Measurements from ENCODE around the gene PYGM. TPM values are rescaled to one million over a fixed set of nuclear protein-coding genes. Genes with fewer than 3 reads are reported as not detected.

PYGM gene
- total and polyA plus RNA-seq, 2 of the 8 experiments (the other 6 are each of a cell fraction or from before 2014, with no cell fraction given): 9.6 to 10.0 TPM

DNA sequence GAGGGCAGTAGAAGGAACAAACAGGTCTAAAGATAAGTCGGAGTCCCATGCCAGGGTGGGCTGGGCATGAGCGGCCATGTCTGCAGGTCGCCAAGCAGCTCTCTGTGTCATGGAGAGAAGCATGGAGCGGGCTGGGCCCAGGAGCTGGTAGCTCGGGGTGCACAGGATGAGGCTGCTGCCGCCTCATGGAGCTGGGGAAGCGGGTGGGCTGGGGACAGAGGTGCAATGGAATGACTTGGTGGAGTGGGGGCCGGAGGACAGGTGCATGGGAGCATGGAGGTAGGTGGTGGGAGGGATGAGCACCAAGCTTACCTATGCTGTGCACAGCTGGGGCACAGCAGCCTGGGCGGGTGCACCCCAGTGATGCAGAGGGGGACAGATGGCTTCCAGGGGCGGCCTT, 40.4 kb downstream of the PYGM start:
- Histone ChIP-seq H2BK5ac (ENCODE audit: low read depth, low read length) (no peak overlapping the region), H3K4me3 (ENCODE audit: extremely low read depth in 1 of 4, insufficient read depth in 2 of 4, low read depth in 3 of 4, low read length in 4 of 4) (no peak overlapping the region), H3K36me3 (ENCODE audit: control insufficient read depth in 2 of 4, insufficient read depth in 4 of 4, low read length in 3 of 4) (no peaks in the 10 kb centered on the region), H3K4me2 (ENCODE audit: insufficient read depth in 1 of 2, low read depth in 2 of 2, low read length in 2 of 2) (no peak overlapping the region), H3K56ac (replicated peaks; ENCODE audit: insufficient read length, low read depth, low read length) (no peak overlapping the region), H2BK12ac (ENCODE audit: low read depth, low read length) (no peak overlapping the region), H3K9ac (replicated peaks in 1 of 4; ENCODE audit: extremely low read depth in 1 of 4, low read depth in 3 of 4, low read length in 3 of 4) (no peak overlapping the region), H2BK20ac (ENCODE audit: low read length) (no peak overlapping the region), H4K5ac (ENCODE audit: insufficient read length, low read depth, low read length) (no peak overlapping the region), H3K79me1 (ENCODE audit: low read depth, low read length) (no peaks in the 10 kb centered on the region), H2BK120ac (replicated peaks; ENCODE audit: low read depth, low read length) (no peak overlapping the region), H4K91ac (replicated peaks; ENCODE audit: insufficient read length, low read length) (no peak overlapping the region), H3K4me1 (replicated peaks in 1 of 4; ENCODE audit: control insufficient read depth in 3 of 4, insufficient read depth in 4 of 4, low read length in 3 of 4) (peaks cover 3 to 19% (median 11%) of the 10 kb centered on the region in 4 experiments; a peak in 6 of 7 replicates), H2AK5ac (ENCODE audit: low read depth, low read length) (no peak overlapping the region), H3K14ac (ENCODE audit: insufficient read length) (no peak overlapping the region), H2AFZ (ENCODE audit: low read length) (no peak overlapping the region), H3K23me2 (ENCODE audit: low read depth, low read length) (peaks cover 8% of the 10 kb centered on the region; the same call in 1 of the 2 replicates), H3K4ac (replicated peaks; ENCODE audit: insufficient read length, low read depth, low read length) (no peak overlapping the region), H4K8ac (ENCODE audit: extremely low read depth, insufficient read depth, low read length) (no peak overlapping the region), H2BK15ac (ENCODE audit: low read length) (no peak overlapping the region), H4K20me1 (replicated peaks in 1 of 2; ENCODE audit: control insufficient read depth in 1 of 2, insufficient read depth in 2 of 2, low read length in 2 of 2) (peaks cover 0 to 4% of the 10 kb centered on the region in 2 experiments), H3K9me3 (ENCODE audit: insufficient read depth in 2 of 2, low read depth in 1 of 2, low read length in 1 of 2) (no peaks in the 10 kb centered on the region), H3K79me2 (ENCODE audit: control insufficient read depth in 1 of 2, insufficient read depth in 2 of 2, low read length in 2 of 2) (no peaks in the 10 kb centered on the region), H3K27me3 (replicated peaks in 1 of 4; ENCODE audit: control insufficient read depth in 3 of 4, extremely low read depth in 1 of 4, insufficient read depth in 3 of 4, low read length in 3 of 4) (peaks cover 7 to 31% (median 23%) of the 10 kb centered on the region in 4 experiments), H3K23ac (ENCODE audit: insufficient read length) (no peak overlapping the region), H3K27ac (ENCODE audit: low read depth, low read length) (no peak overlapping the region), H3K18ac (ENCODE audit: extremely low read depth, low read length) (no peak overlapping the region)
- DNase-seq (ENCODE audit: low read depth in 1 of 2, low spot score in 2 of 2): no peak
- no peak for FAIRE-seq
- CTCF ChIA-PET (ENCODE audit: partially characterized antibody): interaction anchor here (0.7 to 4.7 kb wide), 6 partner anchors 10 to 69 kb away, joined by 3 to 30 read pairs (median 4); partner anchors contain the start of gene RASGRP2
- WGBS, 2 experiments (ENCODE audit: extremely low coverage in 1 of 2, insufficient coverage in 1 of 2, insufficient read length in 1 of 2, insufficient replicate concordance in 2 of 2, low coverage in 1 of 2, low lambda C conversion rate in 2 of 2, missing lambda C conversion rate in 1 of 2): 87% methylated on average over 10 of the region's 10 CpGs; no CpG with 5 or more reads in 1 of the 2 experiments
- POLR2A ChIA-PET (ENCODE audit: partially characterized antibody): interaction anchor here (1.2 to 1.4 kb wide), 2 partner anchors 15 to 44 kb away, joined by 3 to 4 read pairs; no protein-coding TSS in a partner anchor
- no peak for TF ChIP-seq SIX5 (IDR thresholded peaks at IDR 0.05; ENCODE audit: low read depth, low read length)
- no peak for TF ChIP-seq SP1 (IDR thresholded peaks at IDR 0.05; ENCODE audit: low read depth, low read length)
